H1 (cell line): ENCODE measurements around the gene SGK1. TPM values are rescaled to one million over a fixed set of nuclear protein-coding genes. Genes with fewer than 3 reads are reported as not detected.

ENCODE experiments used
- CTCF ChIA-PET: fragments of 300-600 bp; sonication (Branson Sonifier 250); formaldehyde crosslinking; loops from one replicate; lab custom pipeline; 2021; ENCODE audit not compliant: partially characterized antibody; lab: Charles Lee
- POLR2A ChIA-PET: fragments of 300-600 bp; sonication (Branson Sonifier 250); formaldehyde crosslinking; loops from one replicate; lab custom pipeline; 2021; ENCODE audit warnings: inconsistent platforms; ENCODE audit not compliant: partially characterized antibody; lab: Charles Lee
- DNase-seq, 2 experiments: peaks; one replicate each; pipeline versions ENCODE4 v3.0.0 to v3.0.0-alpha.2; 2010 to 2022; ENCODE audit warnings: low spot score in 2 of 2, low read depth in 1 of 2, mixed read lengths in 1 of 2
- FAIRE-seq: peaks from 2 replicates; lab custom pipeline; 2011; peaks lifted over from hg19 to GRCh38; lab: Jason Lieb, UNC
- H2AFZ ChIP-seq: 2 replicates; pipeline ENCODE4 v1.8.1; 2012; ENCODE audit warnings: low read length, inconsistent platforms
- H2AK5ac ChIP-seq: 2 replicates; pipeline ENCODE4 v1.6.1; 2013; ENCODE audit warnings: low read depth, low read length
- H2BK120ac ChIP-seq: replicated peaks from 2 replicates; pipeline ENCODE3; 2013; ENCODE audit warnings: low read depth, low read length, inconsistent platforms
- H2BK12ac ChIP-seq: 2 replicates; pipeline ENCODE4 v1.6.1; 2013; ENCODE audit warnings: low read depth, low read length
- H2BK15ac ChIP-seq: 2 replicates; pipeline ENCODE4 v1.6.1; 2013; ENCODE audit warnings: low read length
- H2BK20ac ChIP-seq: 2 replicates; pipeline ENCODE4 v1.6.1; 2013; ENCODE audit warnings: low read length
- H2BK5ac ChIP-seq: 2 replicates; pipeline ENCODE4 v1.6.1; 2013; ENCODE audit warnings: low read depth, low read length
- H3K14ac ChIP-seq: 2 replicates; pipeline ENCODE4 v1.6.1; 2013; ENCODE audit warnings: inconsistent platforms; ENCODE audit not compliant: insufficient read length
- H3K18ac ChIP-seq: 2 replicates; pipeline ENCODE4 v1.6.1; 2013; ENCODE audit warnings: low read length; ENCODE audit errors: extremely low read depth
- H3K23ac ChIP-seq: 2 replicates; pipeline ENCODE4 v1.6.1; 2013; ENCODE audit warnings: inconsistent platforms; ENCODE audit not compliant: insufficient read length
- H3K23me2 ChIP-seq: 2 replicates; pipeline ENCODE4 v1.6.1; 2013; ENCODE audit warnings: low read depth, low read length
- H3K27ac ChIP-seq: 2 replicates; pipeline ENCODE4 v1.6.1; 2011; ENCODE audit warnings: low read depth, low read length, inconsistent platforms
- H3K27me3 ChIP-seq, 4 experiments: replicated peaks in 1 of 4; 1 replicate in 1 of 4; 2 replicates in 3 of 4; pipeline versions ENCODE4 v1.6.1 to v1.8.1; 2011 to 2013; ENCODE audit warnings: low read length in 3 of 4, mild to moderate bottlenecking in 3 of 4, inconsistent platforms in 2 of 4, mixed read lengths in 2 of 4, moderate library complexity in 1 of 4; ENCODE audit not compliant: control insufficient read depth in 3 of 4, insufficient read depth in 3 of 4; ENCODE audit errors: extremely low read depth in 1 of 4
- H3K36me3 ChIP-seq, 4 experiments: 2 replicates each; pipeline versions ENCODE4 v1.6.1 to v1.8.1; 2011 to 2013; ENCODE audit warnings: mild to moderate bottlenecking in 4 of 4, low read length in 3 of 4, moderate library complexity in 2 of 4, control low read depth in 1 of 4, inconsistent platforms in 1 of 4; ENCODE audit not compliant: insufficient read depth in 4 of 4, control insufficient read depth in 2 of 4
- H3K4ac ChIP-seq: replicated peaks from 2 replicates; pipeline ENCODE3; 2013; ENCODE audit warnings: low read length, low read depth, mixed read lengths, inconsistent platforms; ENCODE audit not compliant: insufficient read length
- H3K4me1 ChIP-seq, 4 experiments: replicated peaks in 1 of 4; 1 replicate in 1 of 4; 2 replicates in 3 of 4; pipeline versions ENCODE4 v1.6.1 to v1.8.1; 2011 to 2013; ENCODE audit warnings: low read length in 3 of 4, inconsistent platforms in 2 of 4, mixed read lengths in 1 of 4; ENCODE audit not compliant: insufficient read depth in 4 of 4, control insufficient read depth in 3 of 4
- H3K4me2 ChIP-seq, 2 experiments: 2 replicates each; pipeline versions ENCODE4 v1.6.1 to v1.8.1; 2011 to 2013; ENCODE audit warnings: low read depth in 2 of 2, low read length in 2 of 2, control low read depth in 1 of 2, inconsistent platforms in 1 of 2, mild to moderate bottlenecking in 1 of 2; ENCODE audit not compliant: insufficient read depth in 1 of 2
- H3K4me3 ChIP-seq, 4 experiments: fragments of 200-600, 300-600 bp in 1 of 4; sonication (generic), shearing (Covaris generic), sonication (Bioruptor Twin) in 1 of 4; 2 replicates each; pipeline versions ENCODE4 v1.5.1 to v1.8.1; 2011 to 2016; ENCODE audit warnings: low read length in 4 of 4, low read depth in 3 of 4, control low read depth in 2 of 4, inconsistent platforms in 2 of 4, mild to moderate bottlenecking in 2 of 4, mixed read lengths in 1 of 4, moderate library complexity in 1 of 4; ENCODE audit not compliant: insufficient read depth in 2 of 4; ENCODE audit errors: extremely low read depth in 1 of 4
- H3K56ac ChIP-seq: replicated peaks from 2 replicates; pipeline ENCODE3; 2013; ENCODE audit warnings: low read depth, mild to moderate bottlenecking, mixed read lengths, low read length, inconsistent platforms; ENCODE audit not compliant: insufficient read length
- H3K79me1 ChIP-seq: 2 replicates; pipeline ENCODE4 v1.6.1; 2013; ENCODE audit warnings: low read depth, low read length, control low read depth
- H3K79me2 ChIP-seq, 2 experiments: 2 replicates each; pipeline versions ENCODE4 v1.6.1 to v1.8.1; 2012 to 2013; ENCODE audit warnings: low read length in 2 of 2, mild to moderate bottlenecking in 2 of 2, inconsistent platforms in 1 of 2; ENCODE audit not compliant: insufficient read depth in 2 of 2, control insufficient read depth in 1 of 2
- H3K9ac ChIP-seq, 4 experiments: replicated peaks in 1 of 4; 1 replicate in 1 of 4; 2 replicates in 3 of 4; pipeline versions ENCODE4 v1.6.1 to v1.8.1; 2011 to 2013; ENCODE audit warnings: low read depth in 3 of 4, low read length in 3 of 4, control low read depth in 2 of 4, mild to moderate bottlenecking in 2 of 4, moderate library complexity in 2 of 4, inconsistent platforms in 1 of 4; ENCODE audit errors: extremely low read depth in 1 of 4
- H3K9me3 ChIP-seq, 2 experiments: 2 replicates each; pipeline versions ENCODE4 v1.6.1 to v1.8.1; 2012 to 2013; ENCODE audit warnings: mild to moderate bottlenecking in 2 of 2, moderate library complexity in 2 of 2, control low read depth in 1 of 2, inconsistent platforms in 1 of 2, low read depth in 1 of 2, low read length in 1 of 2, mixed read lengths in 1 of 2; ENCODE audit not compliant: insufficient read depth in 2 of 2
- H4K20me1 ChIP-seq, 2 experiments: replicated peaks in 1 of 2; 2 replicates each; pipeline versions ENCODE3 to v1.8.1; 2011 to 2013; ENCODE audit warnings: inconsistent platforms in 2 of 2, low read length in 2 of 2, mild to moderate bottlenecking in 1 of 2; ENCODE audit not compliant: insufficient read depth in 2 of 2, control insufficient read depth in 1 of 2
- H4K5ac ChIP-seq: 2 replicates; pipeline ENCODE4 v1.6.1; 2013; ENCODE audit warnings: low read length, low read depth, mixed read lengths, inconsistent platforms; ENCODE audit not compliant: insufficient read length
- H4K8ac ChIP-seq: 2 replicates; pipeline ENCODE4 v1.8.0; 2013; ENCODE audit warnings: mild to moderate bottlenecking, moderate library complexity, low read length, inconsistent platforms; ENCODE audit not compliant: insufficient read depth; ENCODE audit errors: extremely low read depth
- H4K91ac ChIP-seq: replicated peaks from 2 replicates; pipeline ENCODE3; 2013; ENCODE audit warnings: low read length, mixed read lengths, inconsistent platforms; ENCODE audit not compliant: insufficient read length
- BCL11A ChIP-seq, 2 experiments: IDR thresholded peaks; one replicate each; pipeline ENCODE4 v1.6.1; 2011; ENCODE audit warnings: low read depth in 2 of 2, low read length in 2 of 2, mild to moderate bottlenecking in 2 of 2
- CHD2 ChIP-seq: IDR thresholded peaks from 2 replicates; pipeline ENCODE4 v1.6.1; 2012; ENCODE audit warnings: low read length, improper control_type of control experiment
- EZH2 ChIP-seq: fragments of 200-600 bp; sonication (generic); IDR thresholded peaks from 2 replicates; pipeline ENCODE4 v1.7.1; 2012; ENCODE audit warnings: low read depth, mild to moderate bottlenecking, moderate library complexity, low read length, inconsistent platforms; ENCODE audit not compliant: severe bottlenecking
- JUND ChIP-seq: IDR thresholded peaks from 2 replicates; pipeline ENCODE4 v1.6.1; 2011; ENCODE audit warnings: mild to moderate bottlenecking, improper control_type of control experiment, low read length
- MAFK ChIP-seq: IDR thresholded peaks from 2 replicates; pipeline ENCODE4 v1.6.1; 2012; ENCODE audit warnings: low read depth, mild to moderate bottlenecking, improper control_type of control experiment, low read length
- POU5F1 ChIP-seq: IDR thresholded peaks from 2 replicates; pipeline ENCODE4 v1.6.1; 2011; ENCODE audit warnings: low read depth, mild to moderate bottlenecking, low read length, moderate library complexity
- RBBP5 ChIP-seq: IDR thresholded peaks from 2 replicates; pipeline ENCODE4 v1.7.1; 2012; ENCODE audit warnings: low read depth, mild to moderate bottlenecking, inconsistent platforms, low read length, moderate library complexity, borderline replicate concordance
- SP1 ChIP-seq: IDR thresholded peaks from 2 replicates; pipeline ENCODE4 v1.6.1; 2011; ENCODE audit warnings: low read depth, low read length
- SRF ChIP-seq: IDR thresholded peaks from 2 replicates; pipeline ENCODE4 v1.6.1; 2011; ENCODE audit warnings: mild to moderate bottlenecking, low read depth, low read length, moderate library complexity
- TAF7 ChIP-seq: optimal IDR thresholded peaks from 2 replicates; pipeline ENCODE3; 2011; ENCODE audit warnings: low read depth, mild to moderate bottlenecking, inconsistent platforms, low read length, moderate library complexity, borderline replicate concordance
- TBP ChIP-seq: IDR thresholded peaks from 2 replicates; pipeline ENCODE4 v1.6.1; 2011; ENCODE audit warnings: low read depth, low read length, improper control_type of control experiment
- TCF12 ChIP-seq: IDR thresholded peaks from 2 replicates; pipeline ENCODE4 v1.6.1; 2011; ENCODE audit warnings: low read depth, mild to moderate bottlenecking, low read length
- WGBS, 2 experiments: shearing (Covaris generic) in 1 of 2; methylation state at CpG; one replicate each; pipeline versions ENCODE4 v1.1.6 to v1.1.7; 2013 to 2015; ENCODE audit warnings: low lambda C conversion rate in 2 of 2, mixed read lengths in 2 of 2, inconsistent platforms in 1 of 2, low coverage in 1 of 2, missing lambda C conversion rate in 1 of 2; ENCODE audit not compliant: insufficient replicate concordance in 2 of 2, insufficient coverage in 1 of 2, insufficient read length in 1 of 2; ENCODE audit errors: extremely low coverage in 1 of 2, missing lambda C conversion rate in 1 of 2; 5-methylcytosine and 5-hydroxymethylcytosine counted together
- polyA plus RNA-seq, 7 experiments: library from polyadenylated mRNA; depleted of rRNA in 3 of 7; stranded (reverse) in 5 of 7; unstranded in 2 of 7; fragments of >200 nt in 5 of 7; fragments of 200-250 nt in 2 of 7; gene quantifications; 1 replicate in 5 of 7; 2 replicates in 1 of 7; 4 replicates in 1 of 7; pipeline versions ENCODE4 v1.2.1 to v1.2.3, GENCODE V29; 2011 to 2013; ENCODE audit warnings: missing spikeins in 2 of 7, mixed read lengths in 2 of 7
- total RNA-seq: library from RNA; stranded (reverse); fragmentation: NEBNext Ultra II Directional; extraction: Animal tissue kit (Norgen Biotek cat#: 25700); gene quantifications from 2 replicates; pipeline ENCODE4 v1.2.1, GENCODE V29; 2021
- TF ChIP-seq, protein P1 (sequence below): IDR thresholded peaks from 2 replicates; pipeline ENCODE4 v1.6.1; 2012; ENCODE audit warnings: low read length, inconsistent platforms

The SGK1 gene
- total and polyA plus RNA-seq, 2 of the 8 experiments (the other 6 are each of a cell fraction or from before 2014, with no cell fraction given) = 14.5 to 18.4 TPM

GRCh38 chr6:134343066-134343465 is 25.2 kb upstream of the SGK1 start:
- Histone ChIP-seq H3K4me1 (no peaks in the 10 kb centered on the region), H2BK15ac (peak overlapping the region; percentile 18; the same call in 1 of the 2 replicates), H4K8ac (no peak overlapping the region), H3K4ac (no peak overlapping the region), H2AK5ac (no peak overlapping the region), H3K14ac (no peak overlapping the region), H3K27me3 (no peaks in the 10 kb centered on the region), H3K56ac (no peak overlapping the region), H3K27ac (no peak overlapping the region), H3K23me2 (no peaks in the 10 kb centered on the region), H4K20me1 (no peaks in the 10 kb centered on the region), H3K79me1 (no peaks in the 10 kb centered on the region), H4K91ac (no peak overlapping the region), H2BK12ac (no peak overlapping the region), H4K5ac (no peak overlapping the region), H3K23ac (no peak overlapping the region), H3K18ac (no peak overlapping the region), H2BK5ac (no peak overlapping the region), H3K4me3 (no peak overlapping the region), H3K4me2 (no peak overlapping the region), H3K9me3 (no peaks in the 10 kb centered on the region), H3K79me2 (no peaks in the 10 kb centered on the region), H3K9ac (no peak overlapping the region), H2AFZ (peak overlapping the region; percentile 33; the same call in 1 of the 2 replicates), H3K36me3 (no peaks in the 10 kb centered on the region), H2BK120ac (no peak overlapping the region), H2BK20ac (no peak overlapping the region)
- CTCF ChIA-PET = interaction anchor here (1.0 kb wide), 1 partner anchor 25 kb away, joined by 3 read pairs; the partner anchor contains the start of gene SGK1
- FAIRE-seq (no peak), DNase-seq (no peak)
- 90% methylated on average over 6 of the region's 6 CpGs; no CpG with 5 or more reads in 1 of the 2 experiments for WGBS, 2 experiments
- POLR2A ChIA-PET = no interaction called here
- TF ChIP-seq SP1 (no peak), EZH2 (no peak), RBBP5 (no peak), BCL11A (IDR thresholded peaks at IDR 0.05; ENCODE audit: low read depth in 2 of 2, low read length in 2 of 2) (no peak), TAF7 (no peak), MAFK (no peak), TBP (no peak), POU5F1 (no peak), SRF (no peak), CHD2 (no peak), JUND (no peak), TCF12 (no peak)
- TF ChIP-seq, protein P1, sequence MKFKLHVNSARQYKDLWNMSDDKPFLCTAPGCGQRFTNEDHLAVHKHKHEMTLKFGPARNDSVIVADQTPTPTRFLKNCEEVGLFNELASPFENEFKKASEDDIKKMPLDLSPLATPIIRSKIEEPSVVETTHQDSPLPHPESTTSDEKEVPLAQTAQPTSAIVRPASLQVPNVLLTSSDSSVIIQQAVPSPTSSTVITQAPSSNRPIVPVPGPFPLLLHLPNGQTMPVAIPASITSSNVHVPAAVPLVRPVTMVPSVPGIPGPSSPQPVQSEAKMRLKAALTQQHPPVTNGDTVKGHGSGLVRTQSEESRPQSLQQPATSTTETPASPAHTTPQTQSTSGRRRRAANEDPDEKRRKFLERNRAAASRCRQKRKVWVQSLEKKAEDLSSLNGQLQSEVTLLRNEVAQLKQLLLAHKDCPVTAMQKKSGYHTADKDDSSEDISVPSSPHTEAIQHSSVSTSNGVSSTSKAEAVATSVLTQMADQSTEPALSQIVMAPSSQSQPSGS = no peak
